GM12864 (cell line): ENCODE data around the gene PXYLP1.
"Not testable (repeated sequence)": the region's sequence is repeated elsewhere in the genome, so short reads cannot be mapped to it uniquely, and the experiment has no call there.

Experiments used
- DNase-seq: peaks from one replicate; pipeline ENCODE4 v3.0.0-alpha.2; 2011; ENCODE audit warnings: low read depth
- H3K4me3 ChIP-seq: 2 replicates; pipeline ENCODE4 v1.5.1; 2011; ENCODE audit warnings: mild to moderate bottlenecking, low read depth, low read length, control low read depth
- CTCF ChIP-seq: IDR thresholded peaks from 2 replicates; pipeline ENCODE4 v1.5.1; 2011; ENCODE audit warnings: low read depth, mild to moderate bottlenecking, moderate library complexity, low read length, control low read depth, inconsistent platforms; ENCODE audit errors: missing control alignments

Gene PXYLP1

GRCh38 chr3:141312354-141313092 lies 80.9 kb downstream of the PXYLP1 start:
- DNase-seq = no peak
- peak overlapping the region; percentile 58; the same call in 1 of the 2 replicates for H3K4me3 ChIP-seq
- no peak for TF ChIP-seq CTCF

- no peak for DNase-seq
- H3K4me3 ChIP-seq = no peak overlapping the region
- no peak for TF ChIP-seq CTCF
These were observed 81.6 kb downstream of the PXYLP1 start for GRCh38 chr3:141313093-141313683.

GRCh38 chr3:141314415-141314814 lies 82.8 kb downstream of the PXYLP1 start:
- H3K4me3 ChIP-seq = not testable (repeated sequence)

GRCh38 chr3:141316851-141317250 lies 85.2 kb downstream of the PXYLP1 start:
- H3K4me3 ChIP-seq = no peak overlapping the region
- no peak for DNase-seq
- TF ChIP-seq CTCF = no peak

More at GRCh38 chr3:141314415-141314814, 82.8 kb downstream of the PXYLP1 start:
- DNase-seq = not testable (repeated sequence)

GRCh38 chr3:141320399-141321108 lies 88.9 kb downstream of the PXYLP1 start:
- DNase-seq = no peak
- no peak for TF ChIP-seq CTCF
- H3K4me3 ChIP-seq = no peak overlapping the region

GRCh38 chr3:141321109-141321497 lies 89.5 kb downstream of the PXYLP1 start:
- DNase-seq = no peak
- TF ChIP-seq CTCF = no peak
- H3K4me3 ChIP-seq = no peak overlapping the region

- no peak overlapping the region for H3K4me3 ChIP-seq
- DNase-seq = no peak
- TF ChIP-seq CTCF = no peak
These were observed 92.5 kb downstream of the PXYLP1 start for GRCh38 chr3:141323936-141324704.
